Measurements from ENCODE around the gene TXNDC2. TPM values are rescaled to one million over a fixed set of nuclear protein-coding genes. Genes with fewer than 3 reads are reported as not detected.

TXNDC2 gene
- total and polyA plus RNA-seq, 9 of the 15 experiments (the other 6 are each of a cell fraction or from before 2014, with no cell fraction given): 1.2 to 4.9 (median 2.3) TPM

DNA sequence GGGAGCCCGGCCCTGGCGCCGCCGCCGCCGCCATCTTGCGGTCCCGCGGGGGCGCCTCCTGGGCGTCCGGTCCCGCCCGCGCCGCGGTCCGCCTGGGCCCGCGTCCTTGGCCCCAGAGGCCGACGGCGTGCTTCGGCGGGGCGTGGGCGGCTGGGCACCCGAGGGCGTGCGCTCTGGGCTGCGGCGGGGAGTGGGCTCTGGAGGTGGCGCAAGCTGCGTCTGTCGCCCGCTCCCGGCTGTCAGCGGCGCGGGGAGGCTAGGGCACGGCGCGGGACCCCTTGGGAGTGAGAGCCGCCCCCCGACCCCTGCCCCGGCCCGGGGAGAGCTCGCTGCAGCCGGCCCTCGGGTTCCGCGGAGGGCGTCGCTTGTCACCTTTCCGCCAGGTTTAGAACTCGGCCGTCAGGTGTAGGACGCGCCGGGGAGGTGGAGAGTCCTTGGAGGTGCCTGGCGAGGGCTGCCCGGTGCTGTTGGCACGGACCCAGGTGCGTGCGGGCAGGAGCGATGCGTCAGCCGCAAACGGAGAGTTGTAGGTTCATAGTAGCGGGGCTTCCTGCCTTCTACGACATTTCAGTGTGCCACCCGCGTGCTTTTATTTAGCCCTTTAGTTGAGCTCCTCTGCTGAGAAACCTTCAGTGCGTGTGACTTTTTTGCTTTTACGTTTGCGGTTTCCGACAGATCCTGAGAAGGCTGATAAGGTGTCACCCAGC is 29.0 kb downstream of the TXNDC2 start (continued):
- TF ChIP-seq TCFL5 (CRISPR knock-in tag; conservative IDR thresholded peaks at IDR 0.05) (0 out of 2 replicates have a peak, but pooled peaks have one; percentile 55), MAFK (IDR thresholded peaks at IDR 0.05; ENCODE audit: low read length) (0 out of 2 replicates have a peak, but pooled peaks have one; percentile 7), ZNF408 (CRISPR knock-in tag; IDR thresholded peaks at IDR 0.05; ENCODE audit: low read depth) (no peak), YBX1 (IDR thresholded peaks at IDR 0.05) (no peak), FOXP1 (CRISPR knock-in tag; IDR thresholded peaks at IDR 0.05) (no peak), SMARCA4 (IDR thresholded peaks at IDR 0.05) (peak; percentile 87), GTF2E2 (tag; IDR thresholded peaks at IDR 0.05) (no peak), IRF1 (CRISPR knock-in tag; IDR thresholded peaks at IDR 0.05; ENCODE audit: borderline replicate concordance) (no peak), THRA (IDR thresholded peaks at IDR 0.05) (no peak), SAP30 (IDR thresholded peaks at IDR 0.05; ENCODE audit: borderline replicate concordance, insufficient read depth, low read depth, low read length, poor library complexity, severe bottlenecking) (peak; percentile 77), ELF1 (tag; IDR thresholded peaks at IDR 0.05) (no peak), MTA1 (IDR thresholded peaks at IDR 0.05; ENCODE audit: borderline replicate concordance) (peak; percentile 83), GTF2B (IDR thresholded peaks at IDR 0.05; ENCODE audit: extremely low read depth, insufficient read length) (no peak), TGIF2 (CRISPR knock-in tag; IDR thresholded peaks at IDR 0.05) (peak; percentile 85; the same call in 1 of the 2 replicates), ZSCAN32 (CRISPR knock-in tag; IDR thresholded peaks at IDR 0.05) (no peak), WHSC1 (IDR thresholded peaks at IDR 0.05; ENCODE audit: low read length) (no peak), ZFX (CRISPR knock-in tag; IDR thresholded peaks at IDR 0.05) (no peak; the same call in 1 of the 2 replicates), NCOA1 (IDR thresholded peaks at IDR 0.05; ENCODE audit: low read depth) (no peak), E2F3 (CRISPR knock-in tag; IDR thresholded peaks at IDR 0.05) (no peak; the same call in 1 of the 2 replicates), ZNF436 (CRISPR knock-in tag; IDR thresholded peaks at IDR 0.05) (peak; percentile 59; the same call in 1 of the 2 replicates)
- TF ChIP-seq, protein P1, sequence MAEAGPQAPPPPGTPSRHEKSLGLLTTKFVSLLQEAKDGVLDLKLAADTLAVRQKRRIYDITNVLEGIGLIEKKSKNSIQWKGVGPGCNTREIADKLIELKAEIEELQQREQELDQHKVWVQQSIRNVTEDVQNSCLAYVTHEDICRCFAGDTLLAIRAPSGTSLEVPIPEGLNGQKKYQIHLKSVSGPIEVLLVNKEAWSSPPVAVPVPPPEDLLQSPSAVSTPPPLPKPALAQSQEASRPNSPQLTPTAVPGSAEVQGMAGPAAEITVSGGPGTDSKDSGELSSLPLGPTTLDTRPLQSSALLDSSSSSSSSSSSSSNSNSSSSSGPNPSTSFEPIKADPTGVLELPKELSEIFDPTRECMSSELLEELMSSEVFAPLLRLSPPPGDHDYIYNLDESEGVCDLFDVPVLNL (CRISPR knock-in tag; IDR thresholded peaks at IDR 0.05; ENCODE audit: low read depth): no peak
- TF ChIP-seq, protein P2, sequence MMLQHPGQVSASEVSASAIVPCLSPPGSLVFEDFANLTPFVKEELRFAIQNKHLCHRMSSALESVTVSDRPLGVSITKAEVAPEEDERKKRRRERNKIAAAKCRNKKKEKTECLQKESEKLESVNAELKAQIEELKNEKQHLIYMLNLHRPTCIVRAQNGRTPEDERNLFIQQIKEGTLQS (IDR thresholded peaks at IDR 0.05): no peak
- TF ChIP-seq, protein P2 (CRISPR knock-in tag; conservative IDR thresholded peaks at IDR 0.05): 0 out of 2 replicates have a peak, but pooled peaks have one; percentile 66

All from K562 (cell line).